Left lobe of liver (tissue), 2 donors: Measurements from ENCODE around the gene APLP1. TPM values are rescaled to one million over a fixed set of nuclear protein-coding genes. Genes with fewer than 3 reads are reported as not detected.
"Not testable (repeated sequence)": the region's sequence is repeated elsewhere in the genome, so short reads cannot be mapped to it uniquely, and the experiment has no call there.

Experiments used
- ATAC-seq: fragments of 200-7000 bp; cut with Tn5 transposase; one replicate; pipeline ENCODE4 v1.9.1; 2020; ENCODE audit warnings: mild to moderate bottlenecking, moderate library complexity
- DNase-seq: peaks from one replicate; pipeline ENCODE4 v3.0.0-alpha.2; 2020; ENCODE audit warnings: low spot score
- total RNA-seq: library from RNA; stranded (reverse); gene quantifications from one replicate; pipeline ENCODE4 v1.2.1, GENCODE V29; 2021
- donor health status: DM: no; HTN: no; CAD: no; lungs with moderate emphysema.
- donor health status: DM: no; HTN: yes; CAD: no.

Gene APLP1
- total RNA-seq, 1 donor from 2014 or later, result 0.40 TPM

DNA sequence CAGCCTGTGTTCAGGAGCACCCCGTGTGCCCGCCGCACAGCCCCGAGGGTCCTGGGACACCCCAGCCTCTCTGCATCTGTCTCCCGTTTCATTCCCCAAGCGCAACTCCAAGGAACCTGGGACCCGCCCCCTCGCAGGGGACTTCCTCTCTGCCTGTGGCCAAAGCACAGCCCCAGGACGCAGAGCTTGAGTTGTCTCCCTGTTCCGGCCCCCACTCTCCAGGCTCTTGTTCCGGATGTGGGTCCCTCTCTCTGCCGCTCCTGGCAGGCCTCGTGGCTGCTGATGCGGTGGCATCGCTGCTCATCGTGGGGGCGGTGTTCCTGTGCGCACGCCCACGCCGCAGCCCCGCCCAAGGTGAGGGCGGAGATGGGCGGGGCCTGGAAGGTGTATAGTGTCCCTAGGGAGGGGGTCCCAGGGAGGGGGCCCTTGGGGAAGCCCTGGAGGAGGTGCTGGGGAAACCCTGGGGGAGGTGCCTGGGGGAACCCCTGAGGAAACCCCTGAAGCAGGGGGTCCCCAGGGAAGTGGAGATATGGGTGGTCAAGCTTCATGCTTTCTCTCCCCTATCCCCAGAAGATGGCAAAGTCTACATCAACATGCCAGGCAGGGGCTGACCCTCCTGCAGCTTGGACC is 35.3 kb downstream of the APLP1 start:
- ATAC-seq (peak; percentile 5), DNase-seq (peak; percentile 67)

GRCh38 chr19:35904311-35905068 is 36.1 kb downstream of the APLP1 start:
- no peak for DNase-seq
- no peak for ATAC-seq

GRCh38 chr19:35905178-35905727 is 36.9 kb downstream of the APLP1 start:
- no peak for DNase-seq
- ATAC-seq, result no peak

GRCh38 chr19:35907377-35907745 is 39.0 kb downstream of the APLP1 start:
- no peak for DNase-seq
- no peak for ATAC-seq

GRCh38 chr19:35908010-35908441 is 39.7 kb downstream of the APLP1 start, which contains the start of gene TYROBP:
Gene TYROBP, minus strand, starts transcription at chr19:35908295. Its CDS starts 67 bp downstream, at chr19:35908228.
- DNase-seq (no peak), ATAC-seq (peak; percentile 31)

GRCh38 chr19:35908973-35909683 is 40.8 kb downstream of the APLP1 start:
- ATAC-seq, result peak; percentile 66

GRCh38 chr19:35909684-35910035 is 41.3 kb downstream of the APLP1 start:
- no peak for ATAC-seq
- DNase-seq, result no peak

More at GRCh38 chr19:35908973-35909683, 40.8 kb downstream of the APLP1 start:
- DNase-seq, result peak; percentile 62

DNA sequence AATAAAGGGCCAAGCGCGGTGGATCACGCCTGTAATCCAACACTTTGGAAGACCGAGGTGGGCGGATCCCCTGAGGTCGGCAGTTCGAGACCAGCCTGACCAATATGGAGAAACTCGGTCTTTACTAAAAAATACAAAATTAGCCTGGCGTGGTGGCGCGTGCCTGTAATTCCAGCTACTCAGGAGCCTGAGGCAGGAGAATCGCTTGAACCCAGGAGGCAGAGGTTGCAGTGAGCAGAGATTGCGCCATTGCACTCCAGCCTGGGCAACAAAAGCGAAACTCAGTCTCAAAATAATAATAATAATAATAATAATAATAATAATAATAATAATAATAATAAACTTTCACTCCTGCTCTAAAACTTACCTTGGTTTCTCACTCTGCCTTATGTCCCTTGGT is 42.0 kb downstream of the APLP1 start:
- not testable (repeated sequence) for DNase-seq, ATAC-seq

GRCh38 chr19:35911173-35911572 is 42.8 kb downstream of the APLP1 start:
- ATAC-seq, result no peak
- DNase-seq, result no peak

DNA sequence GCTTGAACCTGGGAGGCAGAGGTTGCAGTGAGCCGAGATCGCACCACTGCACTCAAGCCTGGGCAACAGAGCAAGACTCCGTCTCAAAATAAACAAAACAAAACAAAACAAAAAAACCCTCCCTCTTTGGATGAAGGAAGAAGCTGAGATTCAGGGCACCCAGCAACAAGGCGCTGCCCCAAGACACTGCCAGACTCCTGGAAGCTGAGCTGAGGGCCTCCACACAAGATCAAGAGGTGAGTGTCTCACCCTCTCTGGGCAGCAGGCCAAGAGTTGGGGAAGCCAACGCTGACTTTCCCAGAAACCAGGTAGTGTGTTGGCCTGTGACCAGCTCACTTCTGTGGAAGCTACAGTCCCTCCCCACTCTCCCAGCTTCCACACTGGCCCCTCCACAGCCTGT is 43.4 kb downstream of the APLP1 start:
- DNase-seq, result peak; percentile 69
- ATAC-seq, result peak; percentile 61

- ATAC-seq (no peak), DNase-seq (no peak)
Observed at GRCh38 chr19:35913589-35913988, 45.2 kb downstream of the APLP1 start.

DNA sequence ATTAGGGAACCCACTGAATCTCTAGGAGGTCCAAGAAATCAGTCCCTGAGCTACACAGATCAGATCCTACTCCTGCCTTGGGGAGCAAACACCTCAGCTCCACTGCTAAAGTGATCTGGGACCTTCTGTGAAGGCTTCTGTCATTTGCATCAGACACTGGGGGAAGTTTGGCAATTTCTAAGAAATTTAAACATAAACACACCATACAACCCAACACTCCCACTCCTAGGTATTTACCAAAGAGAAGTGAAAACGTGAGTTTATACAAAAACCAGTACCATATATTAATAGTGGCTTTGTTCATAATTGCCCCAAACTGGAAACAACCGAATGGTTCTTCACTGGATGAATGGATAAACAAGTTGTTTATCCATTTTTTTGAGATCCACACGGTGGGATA is 47.1 kb downstream of the APLP1 start:
- ATAC-seq, result no peak

DNA sequence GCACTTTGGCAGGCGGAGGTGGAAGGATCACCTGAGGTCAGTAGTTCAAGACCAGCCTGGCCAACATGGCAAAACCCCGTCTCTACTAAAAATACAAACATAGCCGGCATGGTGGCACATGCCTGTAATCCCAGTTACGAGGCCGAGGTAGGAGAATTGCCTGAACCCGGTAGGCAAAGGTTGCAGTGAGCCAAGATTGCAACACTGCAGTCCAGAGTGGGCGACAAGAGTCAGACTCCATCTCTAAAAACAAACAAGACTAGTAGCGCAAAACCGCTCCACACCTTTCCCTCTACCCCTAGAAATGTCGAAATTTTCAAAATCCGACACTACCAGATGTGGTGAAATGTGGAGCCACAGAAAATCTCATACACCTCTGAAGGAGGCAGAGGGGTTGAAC is 50.9 kb downstream of the APLP1 start:
- ATAC-seq (peak; percentile 28), DNase-seq (no peak)

More for the DNA sequence above, 47.1 kb downstream of the APLP1 start:
- no peak for DNase-seq

DNA sequence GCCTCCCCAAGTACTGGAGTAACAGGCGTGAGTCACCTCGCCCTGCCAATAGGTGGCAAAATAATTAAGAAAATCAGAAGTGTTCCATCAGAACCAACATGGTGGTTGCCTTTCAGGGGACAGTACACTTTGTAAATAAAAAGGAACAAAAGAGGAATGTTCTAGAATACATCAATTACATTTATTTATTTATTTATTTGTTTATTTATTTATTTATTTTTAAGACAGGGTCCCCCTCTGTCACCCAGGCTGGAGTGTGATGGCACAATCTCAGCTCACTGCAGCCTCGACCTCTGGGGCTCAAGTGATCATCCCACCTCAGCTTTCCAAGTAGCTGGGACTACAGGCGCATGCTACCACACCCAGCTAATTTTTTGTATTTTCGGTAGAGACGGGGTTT is 52.6 kb downstream of the APLP1 start:
- DNase-seq, result no peak
- ATAC-seq, result no peak

DNA sequence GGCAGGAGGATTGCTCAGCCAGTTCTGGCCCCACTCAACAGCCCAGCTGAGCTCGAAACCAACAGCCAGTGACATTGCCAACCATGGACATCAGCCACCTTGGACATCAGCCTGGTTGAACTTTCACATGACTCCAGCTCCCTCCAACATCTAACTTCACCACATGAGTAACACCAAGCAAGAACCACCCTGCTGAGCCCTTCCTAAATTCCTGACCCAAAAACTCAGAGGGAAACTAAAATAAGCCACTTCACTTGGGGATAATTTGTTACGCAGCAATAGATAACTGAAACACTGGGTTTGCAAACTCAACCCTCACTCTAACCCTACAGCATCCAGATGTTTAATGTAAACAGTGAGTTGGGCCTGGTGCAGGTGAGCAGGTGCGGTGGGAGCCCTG is 57.1 kb downstream of the APLP1 start:
- DNase-seq (no peak), ATAC-seq (no peak)

DNA sequence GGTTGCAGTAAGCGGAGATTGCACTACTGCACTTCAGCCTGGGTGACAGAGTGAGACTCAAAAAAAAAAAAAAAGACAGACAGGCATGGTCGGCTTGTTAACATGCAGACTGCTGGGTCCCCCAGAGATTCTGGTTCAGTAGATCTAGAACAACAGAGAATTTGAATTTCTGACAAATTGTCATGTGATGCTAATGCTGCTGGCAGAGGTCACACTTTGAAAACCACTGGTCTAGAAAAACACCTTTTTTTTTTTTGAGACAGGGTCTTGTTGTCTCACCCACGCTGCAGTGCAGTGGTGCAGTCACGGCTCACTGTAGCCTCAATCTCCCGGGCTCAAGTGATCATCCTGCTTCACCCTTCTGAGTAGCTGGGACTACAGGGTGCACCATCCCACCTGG is 60.1 kb downstream of the APLP1 start:
- ATAC-seq (no peak), DNase-seq (no peak)

Other genes with a start within 250 kb of the APLP1 start
- gene RBM42, start 239.5 kb upstream of the APLP1 start, total RNA-seq, result 30.7 TPM
- gene ETV2, start 226.8 kb upstream of the APLP1 start, total RNA-seq, result 0.48 TPM
- 196 TPM for gene COX6B1, start 220.3 kb upstream of the APLP1 start, total RNA-seq
- gene UPK1A, start 202.1 kb upstream of the APLP1 start, total RNA-seq, result not detected
- 0.10 TPM for gene ZBTB32, start 164.0 kb upstream of the APLP1 start, total RNA-seq
- gene KMT2B, start 150.6 kb upstream of the APLP1 start, total RNA-seq, result 23.0 TPM
- gene IGFLR1, start 126.1 kb upstream of the APLP1 start, total RNA-seq, result 30.8 TPM
- 15.1 TPM for gene U2AF1L4, start 123.2 kb upstream of the APLP1 start, total RNA-seq
- gene PSENEN, start 122.9 kb upstream of the APLP1 start, total RNA-seq, result 31.7 TPM
- 4.7 TPM for gene LIN37, start 120.0 kb upstream of the APLP1 start, total RNA-seq
- gene HSPB6, start 111.5 kb upstream of the APLP1 start, total RNA-seq, result 7.0 TPM
- gene PROSER3, start 110.4 kb upstream of the APLP1 start, total RNA-seq, result 4.5 TPM
- 3.6 TPM for gene ARHGAP33, start 93.0 kb upstream of the APLP1 start, total RNA-seq
- gene PRODH2, start 55.7 kb upstream of the APLP1 start, total RNA-seq, result 196 TPM
- not detected for gene NPHS1, start 16.1 kb upstream of the APLP1 start, total RNA-seq
- gene KIRREL2, start 11.7 kb upstream of the APLP1 start, total RNA-seq, result 0.20 TPM
- 2.3 TPM for gene NFKBID, start 32.0 kb downstream of the APLP1 start, total RNA-seq
- gene HCST, start 34.0 kb downstream of the APLP1 start, total RNA-seq, result 1.8 TPM
- gene TYROBP, start 39.7 kb downstream of the APLP1 start, total RNA-seq, result 20.2 TPM
- gene LRFN3, start 67.8 kb downstream of the APLP1 start, total RNA-seq, result 8.4 TPM
- gene SDHAF1, start 126.6 kb downstream of the APLP1 start, total RNA-seq, result 13.9 TPM
- 6.5 TPM for gene SYNE4, start 140.2 kb downstream of the APLP1 start, total RNA-seq
- gene ALKBH6, start 145.6 kb downstream of the APLP1 start, total RNA-seq, result 10.3 TPM
- 1.3 TPM for gene CLIP3, start 164.3 kb downstream of the APLP1 start, total RNA-seq
- gene THAP8, start 185.7 kb downstream of the APLP1 start, total RNA-seq, result 2.2 TPM
- gene WDR62, start 186.3 kb downstream of the APLP1 start, total RNA-seq, result 0.48 TPM
- gene OVOL3, start 242.6 kb downstream of the APLP1 start, total RNA-seq, result not detected
- 43.9 TPM for gene POLR2I, start 246.3 kb downstream of the APLP1 start, total RNA-seq
- gene TBCB, start 246.9 kb downstream of the APLP1 start, total RNA-seq, result 33.5 TPM